ENCODE measurements around the gene B4GAT1.

- no peak for TF ChIP-seq POLR2A (IDR thresholded peaks at IDR 0.05; ENCODE audit: low read depth, low read length)
- TF ChIP-seq, protein P1, sequence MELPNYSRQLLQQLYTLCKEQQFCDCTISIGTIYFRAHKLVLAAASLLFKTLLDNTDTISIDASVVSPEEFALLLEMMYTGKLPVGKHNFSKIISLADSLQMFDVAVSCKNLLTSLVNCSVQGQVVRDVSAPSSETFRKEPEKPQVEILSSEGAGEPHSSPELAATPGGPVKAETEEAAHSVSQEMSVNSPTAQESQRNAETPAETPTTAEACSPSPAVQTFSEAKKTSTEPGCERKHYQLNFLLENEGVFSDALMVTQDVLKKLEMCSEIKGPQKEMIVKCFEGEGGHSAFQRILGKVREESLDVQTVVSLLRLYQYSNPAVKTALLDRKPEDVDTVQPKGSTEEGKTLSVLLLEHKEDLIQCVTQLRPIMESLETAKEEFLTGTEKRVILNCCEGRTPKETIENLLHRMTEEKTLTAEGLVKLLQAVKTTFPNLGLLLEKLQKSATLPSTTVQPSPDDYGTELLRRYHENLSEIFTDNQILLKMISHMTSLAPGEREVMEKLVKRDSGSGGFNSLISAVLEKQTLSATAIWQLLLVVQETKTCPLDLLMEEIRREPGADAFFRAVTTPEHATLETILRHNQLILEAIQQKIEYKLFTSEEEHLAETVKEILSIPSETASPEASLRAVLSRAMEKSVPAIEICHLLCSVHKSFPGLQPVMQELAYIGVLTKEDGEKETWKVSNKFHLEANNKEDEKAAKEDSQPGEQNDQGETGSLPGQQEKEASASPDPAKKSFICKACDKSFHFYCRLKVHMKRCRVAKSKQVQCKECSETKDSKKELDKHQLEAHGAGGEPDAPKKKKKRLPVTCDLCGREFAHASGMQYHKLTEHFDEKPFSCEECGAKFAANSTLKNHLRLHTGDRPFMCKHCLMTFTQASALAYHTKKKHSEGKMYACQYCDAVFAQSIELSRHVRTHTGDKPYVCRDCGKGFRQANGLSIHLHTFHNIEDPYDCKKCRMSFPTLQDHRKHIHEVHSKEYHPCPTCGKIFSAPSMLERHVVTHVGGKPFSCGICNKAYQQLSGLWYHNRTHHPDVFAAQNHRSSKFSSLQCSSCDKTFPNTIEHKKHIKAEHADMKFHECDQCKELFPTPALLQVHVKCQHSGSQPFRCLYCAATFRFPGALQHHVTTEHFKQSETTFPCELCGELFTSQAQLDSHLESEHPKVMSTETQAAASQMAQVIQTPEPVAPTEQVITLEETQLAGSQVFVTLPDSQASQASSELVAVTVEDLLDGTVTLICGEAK (IDR thresholded peaks at IDR 0.05; ENCODE audit: borderline replicate concordance): no peak
- TF ChIP-seq BCL3 (IDR thresholded peaks at IDR 0.05; ENCODE audit: borderline replicate concordance, insufficient read depth, low read depth, low read length, poor library complexity, severe bottlenecking): no peak
- TF ChIP-seq, protein P2, sequence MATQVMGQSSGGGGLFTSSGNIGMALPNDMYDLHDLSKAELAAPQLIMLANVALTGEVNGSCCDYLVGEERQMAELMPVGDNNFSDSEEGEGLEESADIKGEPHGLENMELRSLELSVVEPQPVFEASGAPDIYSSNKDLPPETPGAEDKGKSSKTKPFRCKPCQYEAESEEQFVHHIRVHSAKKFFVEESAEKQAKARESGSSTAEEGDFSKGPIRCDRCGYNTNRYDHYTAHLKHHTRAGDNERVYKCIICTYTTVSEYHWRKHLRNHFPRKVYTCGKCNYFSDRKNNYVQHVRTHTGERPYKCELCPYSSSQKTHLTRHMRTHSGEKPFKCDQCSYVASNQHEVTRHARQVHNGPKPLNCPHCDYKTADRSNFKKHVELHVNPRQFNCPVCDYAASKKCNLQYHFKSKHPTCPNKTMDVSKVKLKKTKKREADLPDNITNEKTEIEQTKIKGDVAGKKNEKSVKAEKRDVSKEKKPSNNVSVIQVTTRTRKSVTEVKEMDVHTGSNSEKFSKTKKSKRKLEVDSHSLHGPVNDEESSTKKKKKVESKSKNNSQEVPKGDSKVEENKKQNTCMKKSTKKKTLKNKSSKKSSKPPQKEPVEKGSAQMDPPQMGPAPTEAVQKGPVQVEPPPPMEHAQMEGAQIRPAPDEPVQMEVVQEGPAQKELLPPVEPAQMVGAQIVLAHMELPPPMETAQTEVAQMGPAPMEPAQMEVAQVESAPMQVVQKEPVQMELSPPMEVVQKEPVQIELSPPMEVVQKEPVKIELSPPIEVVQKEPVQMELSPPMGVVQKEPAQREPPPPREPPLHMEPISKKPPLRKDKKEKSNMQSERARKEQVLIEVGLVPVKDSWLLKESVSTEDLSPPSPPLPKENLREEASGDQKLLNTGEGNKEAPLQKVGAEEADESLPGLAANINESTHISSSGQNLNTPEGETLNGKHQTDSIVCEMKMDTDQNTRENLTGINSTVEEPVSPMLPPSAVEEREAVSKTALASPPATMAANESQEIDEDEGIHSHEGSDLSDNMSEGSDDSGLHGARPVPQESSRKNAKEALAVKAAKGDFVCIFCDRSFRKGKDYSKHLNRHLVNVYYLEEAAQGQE (IDR thresholded peaks at IDR 0.05; ENCODE audit: low read depth, low read length): no peak
- no peak for TF ChIP-seq RAD21 (IDR thresholded peaks at IDR 0.05; ENCODE audit: insufficient read depth, low read depth, low read length)
- TF ChIP-seq, protein P3, sequence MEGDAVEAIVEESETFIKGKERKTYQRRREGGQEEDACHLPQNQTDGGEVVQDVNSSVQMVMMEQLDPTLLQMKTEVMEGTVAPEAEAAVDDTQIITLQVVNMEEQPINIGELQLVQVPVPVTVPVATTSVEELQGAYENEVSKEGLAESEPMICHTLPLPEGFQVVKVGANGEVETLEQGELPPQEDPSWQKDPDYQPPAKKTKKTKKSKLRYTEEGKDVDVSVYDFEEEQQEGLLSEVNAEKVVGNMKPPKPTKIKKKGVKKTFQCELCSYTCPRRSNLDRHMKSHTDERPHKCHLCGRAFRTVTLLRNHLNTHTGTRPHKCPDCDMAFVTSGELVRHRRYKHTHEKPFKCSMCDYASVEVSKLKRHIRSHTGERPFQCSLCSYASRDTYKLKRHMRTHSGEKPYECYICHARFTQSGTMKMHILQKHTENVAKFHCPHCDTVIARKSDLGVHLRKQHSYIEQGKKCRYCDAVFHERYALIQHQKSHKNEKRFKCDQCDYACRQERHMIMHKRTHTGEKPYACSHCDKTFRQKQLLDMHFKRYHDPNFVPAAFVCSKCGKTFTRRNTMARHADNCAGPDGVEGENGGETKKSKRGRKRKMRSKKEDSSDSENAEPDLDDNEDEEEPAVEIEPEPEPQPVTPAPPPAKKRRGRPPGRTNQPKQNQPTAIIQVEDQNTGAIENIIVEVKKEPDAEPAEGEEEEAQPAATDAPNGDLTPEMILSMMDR (IDR thresholded peaks at IDR 0.05 in 2 of 3, conservative IDR thresholded peaks at IDR 0.05 in 1 of 3; ENCODE audit: control insufficient read depth in 2 of 3, extremely low read depth in 1 of 3, insufficient read depth in 1 of 3, low read depth in 3 of 3, low read length in 3 of 3): no peak
- TF ChIP-seq ZNF24 (IDR thresholded peaks at IDR 0.05): no peak
- no peak for TF ChIP-seq ESRRA (IDR thresholded peaks at IDR 0.05; ENCODE audit: low read length)
- TF ChIP-seq ETV6 (conservative IDR thresholded peaks at IDR 0.05 in 1 of 2, IDR thresholded peaks at IDR 0.05 in 1 of 2; ENCODE audit: borderline replicate concordance in 1 of 2, low read depth in 1 of 2): no peak
- no peak for TF ChIP-seq EED (IDR thresholded peaks at IDR 0.05; ENCODE audit: low read depth)
- TF ChIP-seq CHD1 (IDR thresholded peaks at IDR 0.05; ENCODE audit: low read depth, low read length): no peak
- TF ChIP-seq DPF2 (IDR thresholded peaks at IDR 0.05): no peak
These were observed 33.3 kb downstream of the B4GAT1 start for GRCh38 chr11:66314186-66314501.
